HG03097 (cell line): Measurements from ENCODE around the gene SLC23A3.

ENCODE experiments used
- ATAC-seq: cut with Tn5 transposase; IDR thresholded peaks from one replicate; pipeline ENCODE4 v1.9.1; 2021; ENCODE audit not compliant: unreplicated experiment, low FRiP score

Gene SLC23A3

GRCh38 chr2:219169930-219170654, at the start of gene SLC23A3:
TSS of gene SLC23A3 (minus strand) at chr2:219170029. CDS start at chr2:219169984, 45 bp downstream.
- no peak for ATAC-seq

GRCh38 chr2:219218732-219219701, 49.2 kb upstream of the SLC23A3 start, which contains the start of gene ABCB6:
TSS of gene ABCB6 (minus strand) at chr2:219218958. CDS start at chr2:219218673, 285 bp downstream.
- ATAC-seq = peak; percentile 50

- peak; percentile 5 for ATAC-seq
Measured at GRCh38 chr2:219218217-219218731, 48.4 kb upstream of the SLC23A3 start.

- ATAC-seq = no peak
Measured at GRCh38 chr2:219216535-219216915, 46.7 kb upstream of the SLC23A3 start.

- no peak for ATAC-seq
Measured at GRCh38 chr2:219215871-219216534, 46.2 kb upstream of the SLC23A3 start.

GRCh38 chr2:219214786-219215185, 45.0 kb upstream of the SLC23A3 start:
- no peak for ATAC-seq

GRCh38 chr2:219214141-219214540, 44.3 kb upstream of the SLC23A3 start:
- no peak for ATAC-seq

- no peak for ATAC-seq
Measured at GRCh38 chr2:219213486-219214071, 43.8 kb upstream of the SLC23A3 start.

- ATAC-seq = no peak
Measured at GRCh38 chr2:219213026-219213415, 43.2 kb upstream of the SLC23A3 start.

GRCh38 chr2:219210886-219211362, 41.1 kb upstream of the SLC23A3 start:
- no peak for ATAC-seq

- no peak for ATAC-seq
Measured at GRCh38 chr2:219210196-219210885, 40.5 kb upstream of the SLC23A3 start.

- ATAC-seq = no peak
Measured at GRCh38 chr2:219209236-219210195, 39.7 kb upstream of the SLC23A3 start.

GRCh38 chr2:219207884-219208740, 38.3 kb upstream of the SLC23A3 start:
- ATAC-seq = no peak

GRCh38 chr2:219207134-219207883, 37.5 kb upstream of the SLC23A3 start:
- no peak for ATAC-seq

GRCh38 chr2:219206328-219207133, 36.7 kb upstream of the SLC23A3 start, which contains the start of gene ZFAND2B:
TSS of gene ZFAND2B (plus strand) at chr2:219206782. CDS start at chr2:219206988, 206 bp downstream.
- peak; percentile 93 for ATAC-seq

- ATAC-seq = no peak
Measured at GRCh38 chr2:219205981-219206327, 36.1 kb upstream of the SLC23A3 start.
